Measurements from ENCODE around the gene LILRB1.

LILRB1 gene

GRCh38 chr19:54600212-54600611, 30.1 kb upstream of the LILRB1 start:
- Histone ChIP-seq H3K4me3 (no peak overlapping the region), H3K27me3 (peaks cover 0 to 10% (median 0%) of the 10 kb centered on the region in 11 experiments; a peak in 4 of 22 replicates), H3K4me1 (peaks cover 6 to 42% (median 8%) of the 10 kb centered on the region in 10 experiments), H4K20me1 (no peaks in the 10 kb centered on the region; a peak in 1 of 22 replicates), H3K4me2 (peak overlapping the region in 4 of 11 experiments; percentile 13 to 76 (median 38); a peak in 5 of 22 replicates), H3K27ac (no peak overlapping the region), H3K9me3 (replicated peaks in 1 of 11) (peaks cover 0 to 11% (median 10%) of the 10 kb centered on the region in 11 experiments; a peak in 19 of 22 replicates), H3K36me3 (peaks cover 0 to 21% (median 0%) of the 10 kb centered on the region in 11 experiments; a peak in 4 of 22 replicates), H3K9ac (no peak overlapping the region; a peak in 1 of 22 replicates)
- no peak for TF ChIP-seq Cebpa-rat (IDR thresholded peaks at IDR 0.05)

DNA sequence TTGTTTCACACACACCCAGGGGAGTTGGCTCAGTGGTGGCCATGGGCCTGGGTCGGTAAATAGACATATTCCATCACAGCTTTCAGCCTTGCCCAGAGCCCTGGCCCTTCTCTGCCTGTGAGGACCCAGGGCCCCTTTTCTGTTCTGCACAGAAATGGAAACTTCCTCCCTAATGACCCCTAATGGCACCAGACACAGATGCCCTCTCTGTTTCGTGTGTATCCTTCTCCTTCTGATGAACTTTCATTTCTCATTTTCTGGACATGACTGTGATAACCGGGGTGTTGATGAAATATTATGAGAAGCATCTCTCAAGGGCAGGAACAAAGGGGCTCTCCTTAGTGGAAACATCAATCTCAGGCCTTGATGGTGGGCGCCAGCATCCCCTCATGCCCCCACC, 24.1 kb upstream of the LILRB1 start:
- peak overlapping the region; percentile 30 to 92 (median 64); a peak in 21 of 22 replicates for H3K4me2 ChIP-seq
- peak overlapping the region in 5 of 11 experiments; percentile 25 to 84 (median 72); a peak in 7 of 22 replicates for H3K9ac ChIP-seq
- peaks cover 0 to 9% (median 0%) of the 10 kb centered on the region in 11 experiments; a peak in 1 of 22 replicates for H3K36me3 ChIP-seq

GRCh38 chr19:54606891-54607784, 23.1 kb upstream of the LILRB1 start:
- Histone ChIP-seq H4K20me1 (no peaks in the 10 kb centered on the region), H3K4me2 (peak overlapping the region; percentile 30 to 97 (median 64)), H3K36me3 (peaks cover 0 to 11% (median 0%) of the 10 kb centered on the region in 11 experiments; a peak in 1 of 22 replicates), H3K9ac (peak overlapping the region in 5 of 11 experiments; percentile 25 to 84 (median 72); a peak in 8 of 22 replicates), H3K27me3 (no peaks in the 10 kb centered on the region), H3K4me3 (peak overlapping the region in 1 of 10 experiments; percentile 31; a peak in 2 of 20 replicates), H3K4me1 (peaks cover 18 to 77% (median 42%) of the 10 kb centered on the region in 10 experiments), H3K9me3 (replicated peaks in 1 of 11) (peaks cover 10 to 53% (median 46%) of the 10 kb centered on the region in 11 experiments), H3K27ac (peak overlapping the region in 6 of 11 experiments; percentile 25 to 94 (median 84); a peak in 11 of 22 replicates)
- TF ChIP-seq Cebpa-rat (IDR thresholded peaks at IDR 0.05): 0 out of 22 replicates have a peak, but pooled peaks of 1 of the 11 experiments have one; percentile 23

More for the DNA sequence above, 24.1 kb upstream of the LILRB1 start:
- Histone ChIP-seq H3K27ac (peak overlapping the region in 7 of 11 experiments; percentile 6 to 94 (median 78); a peak in 11 of 22 replicates), H3K9me3 (replicated peaks in 1 of 11) (peaks cover 8 to 50% (median 44%) of the 10 kb centered on the region in 11 experiments), H4K20me1 (no peaks in the 10 kb centered on the region), H3K4me3 (no peak overlapping the region), H3K27me3 (no peaks in the 10 kb centered on the region), H3K4me1 (peaks cover 16 to 69% (median 34%) of the 10 kb centered on the region in 10 experiments)
- TF ChIP-seq Cebpa-rat (IDR thresholded peaks at IDR 0.05): no peak

GRCh38 chr19:54607785-54608150, 22.5 kb upstream of the LILRB1 start:
- Histone ChIP-seq H3K36me3 (peaks cover 0 to 11% (median 0%) of the 10 kb centered on the region in 11 experiments; a peak in 1 of 22 replicates), H3K4me2 (peak overlapping the region; percentile 30 to 97 (median 64); a peak in 18 of 22 replicates), H3K9ac (peak overlapping the region in 4 of 11 experiments; percentile 53 to 83 (median 74); a peak in 7 of 22 replicates), H3K4me1 (peaks cover 21 to 83% (median 48%) of the 10 kb centered on the region in 10 experiments), H3K27me3 (no peaks in the 10 kb centered on the region), H3K4me3 (peak overlapping the region in 1 of 10 experiments; percentile 31; a peak in 2 of 20 replicates), H4K20me1 (no peaks in the 10 kb centered on the region), H3K27ac (peak overlapping the region in 5 of 11 experiments; percentile 69 to 94 (median 91); a peak in 10 of 22 replicates), H3K9me3 (replicated peaks in 1 of 11) (peaks cover 10 to 53% (median 46%) of the 10 kb centered on the region in 11 experiments)
- no peak for TF ChIP-seq Cebpa-rat (IDR thresholded peaks at IDR 0.05)

DNA sequence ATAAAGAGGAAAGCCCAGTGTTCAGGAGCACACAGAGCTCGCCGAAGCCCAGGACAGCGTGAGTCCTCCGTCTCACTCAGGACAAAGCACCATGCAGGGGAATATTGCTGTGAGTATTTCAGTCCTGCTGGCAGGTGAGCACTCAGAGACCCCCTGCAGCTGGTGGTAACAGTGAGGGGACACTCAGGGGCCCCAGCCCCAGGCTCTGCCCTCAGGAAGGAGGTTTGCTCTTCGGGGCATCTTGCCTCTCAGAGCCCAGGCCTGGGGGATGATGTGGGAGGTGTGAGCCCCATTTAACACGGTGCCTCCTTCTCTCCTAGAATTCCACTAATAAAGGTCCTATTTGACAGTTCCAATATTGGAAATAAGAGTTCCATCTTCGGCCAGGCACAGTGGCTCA, 22.1 kb upstream of the LILRB1 start:
- Histone ChIP-seq H4K20me1 (no peaks in the 10 kb centered on the region), H3K4me1 (peaks cover 21 to 86% (median 51%) of the 10 kb centered on the region in 10 experiments), H3K27ac (peak overlapping the region in 5 of 11 experiments; percentile 69 to 94 (median 91); a peak in 10 of 22 replicates), H3K36me3 (peaks cover 0 to 11% (median 0%) of the 10 kb centered on the region in 11 experiments; a peak in 1 of 22 replicates), H3K4me3 (0 out of 20 replicates have a peak overlapping the region, but pooled peaks of 1 of the 10 experiments have one; percentile 31), H3K9ac (peak overlapping the region in 3 of 11 experiments; percentile 70 to 83 (median 78); a peak in 6 of 22 replicates), H3K27me3 (no peaks in the 10 kb centered on the region), H3K4me2 (peak overlapping the region in 6 of 11 experiments; percentile 60 to 97 (median 86); a peak in 11 of 22 replicates), H3K9me3 (replicated peaks in 1 of 11) (peaks cover 10 to 53% (median 46%) of the 10 kb centered on the region in 11 experiments)
- no peak for TF ChIP-seq Cebpa-rat (IDR thresholded peaks at IDR 0.05)

- TF ChIP-seq Cebpa-rat (IDR thresholded peaks at IDR 0.05): peak in 1 of 11 experiments; percentile 10; a peak in 1 of 22 replicates
- Histone ChIP-seq H3K4me2 (peak overlapping the region in 6 of 11 experiments; percentile 8 to 97 (median 86); a peak in 11 of 22 replicates), H3K36me3 (peaks cover 0 to 11% (median 0%) of the 10 kb centered on the region in 11 experiments; a peak in 1 of 22 replicates), H3K27me3 (no peaks in the 10 kb centered on the region), H4K20me1 (no peaks in the 10 kb centered on the region), H3K9me3 (replicated peaks in 1 of 11) (peaks cover 10 to 53% (median 49%) of the 10 kb centered on the region in 11 experiments), H3K4me1 (peaks cover 21 to 90% (median 51%) of the 10 kb centered on the region in 10 experiments), H3K9ac (peak overlapping the region in 1 of 11 experiments; percentile 78; a peak in 1 of 22 replicates), H3K27ac (peak overlapping the region in 4 of 11 experiments; percentile 78 to 94 (median 92); a peak in 6 of 22 replicates), H3K4me3 (no peak overlapping the region)
Observed at GRCh38 chr19:54608792-54609191, 21.5 kb upstream of the LILRB1 start.

DNA sequence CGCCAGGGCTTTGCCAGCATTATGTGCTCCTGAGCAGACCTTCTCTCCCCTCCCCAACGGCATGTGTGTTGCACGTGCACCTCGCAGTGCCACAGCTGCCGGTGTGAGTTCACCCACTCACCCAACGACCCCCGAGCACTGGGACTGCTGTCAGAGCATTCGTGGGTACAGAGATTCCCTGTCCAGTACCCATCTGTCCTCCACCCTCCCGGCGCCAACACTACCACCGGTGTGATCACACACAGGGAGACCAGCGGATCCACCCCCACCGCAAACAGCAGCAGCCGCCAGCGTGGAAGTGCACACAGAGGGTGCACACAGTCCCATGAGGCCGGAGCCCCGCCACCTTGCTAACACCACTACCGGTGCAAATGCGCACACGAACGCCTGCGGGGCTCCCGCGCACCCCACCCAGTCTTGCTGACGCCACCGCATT, 20.9 kb upstream of the LILRB1 start:
- Histone ChIP-seq H3K9me3 (replicated peaks in 1 of 11) (peaks cover 10 to 55% (median 47%) of the 10 kb centered on the region in 11 experiments), H3K27me3 (no peaks in the 10 kb centered on the region), H3K9ac (no peak overlapping the region), H4K20me1 (no peaks in the 10 kb centered on the region), H3K4me3 (no peak overlapping the region), H3K36me3 (peaks cover 0 to 11% (median 0%) of the 10 kb centered on the region in 11 experiments; a peak in 1 of 22 replicates), H3K27ac (peak overlapping the region in 2 of 11 experiments; percentile 91 to 94; a peak in 3 of 22 replicates), H3K4me1 (peaks cover 21 to 94% (median 51%) of the 10 kb centered on the region in 10 experiments), H3K4me2 (peak overlapping the region in 6 of 11 experiments; percentile 8 to 97 (median 86); a peak in 10 of 22 replicates)
- TF ChIP-seq Cebpa-rat (IDR thresholded peaks at IDR 0.05): no peak

DNA sequence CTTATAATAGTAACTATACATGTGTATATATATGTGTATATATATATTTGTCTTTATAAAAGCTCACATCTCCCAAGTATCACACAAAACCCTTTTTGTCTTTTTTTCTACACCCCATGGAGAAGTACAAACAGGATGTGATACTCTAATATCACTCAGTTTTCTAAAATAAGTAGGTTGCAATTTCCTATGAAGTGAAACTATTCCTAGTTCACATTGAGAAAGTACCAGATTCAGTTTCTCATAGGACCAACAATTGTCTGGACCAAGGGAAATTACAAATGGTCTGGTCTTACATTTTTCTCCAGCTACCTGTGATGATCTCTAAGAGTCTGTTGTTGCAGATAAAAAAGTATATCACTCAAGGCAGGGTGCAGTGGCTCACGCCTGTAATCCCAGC, 17.9 kb upstream of the LILRB1 start:
- H4K20me1 ChIP-seq: no peaks in the 10 kb centered on the region
- H3K36me3 ChIP-seq: peaks cover 0 to 11% (median 0%) of the 10 kb centered on the region in 11 experiments; a peak in 1 of 22 replicates
- H3K9me3 ChIP-seq (replicated peaks in 1 of 11): peaks cover 10 to 68% (median 58%) of the 10 kb centered on the region in 11 experiments
- H3K9ac ChIP-seq: peak overlapping the region in 7 of 11 experiments; percentile 24 to 67 (median 57); a peak in 10 of 22 replicates
- peak overlapping the region in 10 of 11 experiments; percentile 25 to 80 (median 64); a peak in 17 of 22 replicates for H3K27ac ChIP-seq
- H3K4me3 ChIP-seq: 0 out of 20 replicates have a peak overlapping the region, but pooled peaks of 2 of the 10 experiments have one; percentile 7 to 21
- no peak for TF ChIP-seq Cebpa-rat (IDR thresholded peaks at IDR 0.05)
- peaks cover 5 to 96% (median 42%) of the 10 kb centered on the region in 10 experiments; a peak in 19 of 20 replicates for H3K4me1 ChIP-seq
- H3K27me3 ChIP-seq: no peaks in the 10 kb centered on the region
- peak overlapping the region; percentile 6 to 86 (median 64); a peak in 20 of 22 replicates for H3K4me2 ChIP-seq

Data from BLaER1 treated with 17β-estradiol and CSF1 and Interleukin-3, amounts not matched to agents 10 nM and 100 nM (cell line).